ENCODE data around the gene ZC3H13.

- TF ChIP-seq, protein P1, sequence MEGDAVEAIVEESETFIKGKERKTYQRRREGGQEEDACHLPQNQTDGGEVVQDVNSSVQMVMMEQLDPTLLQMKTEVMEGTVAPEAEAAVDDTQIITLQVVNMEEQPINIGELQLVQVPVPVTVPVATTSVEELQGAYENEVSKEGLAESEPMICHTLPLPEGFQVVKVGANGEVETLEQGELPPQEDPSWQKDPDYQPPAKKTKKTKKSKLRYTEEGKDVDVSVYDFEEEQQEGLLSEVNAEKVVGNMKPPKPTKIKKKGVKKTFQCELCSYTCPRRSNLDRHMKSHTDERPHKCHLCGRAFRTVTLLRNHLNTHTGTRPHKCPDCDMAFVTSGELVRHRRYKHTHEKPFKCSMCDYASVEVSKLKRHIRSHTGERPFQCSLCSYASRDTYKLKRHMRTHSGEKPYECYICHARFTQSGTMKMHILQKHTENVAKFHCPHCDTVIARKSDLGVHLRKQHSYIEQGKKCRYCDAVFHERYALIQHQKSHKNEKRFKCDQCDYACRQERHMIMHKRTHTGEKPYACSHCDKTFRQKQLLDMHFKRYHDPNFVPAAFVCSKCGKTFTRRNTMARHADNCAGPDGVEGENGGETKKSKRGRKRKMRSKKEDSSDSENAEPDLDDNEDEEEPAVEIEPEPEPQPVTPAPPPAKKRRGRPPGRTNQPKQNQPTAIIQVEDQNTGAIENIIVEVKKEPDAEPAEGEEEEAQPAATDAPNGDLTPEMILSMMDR (IDR thresholded peaks at IDR 0.05; ENCODE audit: insufficient read depth, low read length, poor library complexity, severe bottlenecking) = no peak
- TF ChIP-seq EZH2phosphoT487 (conservative IDR thresholded peaks at IDR 0.05; ENCODE audit: low read length) = no peak
Observed at GRCh38 chr13:45932676-45933075, 119.9 kb downstream of the ZC3H13 start.

Data from SU-DHL-6 (cell line).